Neuronal stem cell (in vitro differentiated cells): Measurements from ENCODE around the gene PDC.

ENCODE experiments used
- DNase-seq: peaks from one replicate; pipeline ENCODE4 v3.0.0-alpha.2; 2013; ENCODE audit warnings: low spot score
- H2AFZ ChIP-seq: one replicate; pipeline ENCODE4 v1.6.1; 2013; ENCODE audit warnings: mild to moderate bottlenecking, low read length, inconsistent platforms
- H2AK5ac ChIP-seq: 2 replicates; pipeline ENCODE4 v1.6.1; 2013; ENCODE audit warnings: low read depth, mild to moderate bottlenecking, inconsistent platforms, low read length, moderate library complexity, mixed read lengths
- H2BK120ac ChIP-seq: 2 replicates; pipeline ENCODE4 v1.6.1; 2013; ENCODE audit warnings: low read depth, mild to moderate bottlenecking, inconsistent platforms, low read length, moderate library complexity, mixed read lengths
- H2BK12ac ChIP-seq: one replicate; pipeline ENCODE4 v1.6.1; 2013; ENCODE audit warnings: low read length, inconsistent platforms
- H2BK15ac ChIP-seq: 2 replicates; pipeline ENCODE4 v1.6.1; 2013; ENCODE audit warnings: mild to moderate bottlenecking, low read length, inconsistent platforms, mixed read lengths
- H2BK5ac ChIP-seq: one replicate; pipeline ENCODE4 v1.6.1; 2013; ENCODE audit warnings: inconsistent platforms, mild to moderate bottlenecking, low read length, moderate library complexity
- H3K14ac ChIP-seq: one replicate; pipeline ENCODE4 v1.6.1; 2013; ENCODE audit warnings: low read length, inconsistent platforms
- H3K18ac ChIP-seq: 2 replicates; pipeline ENCODE4 v1.6.1; 2013; ENCODE audit warnings: low read length, inconsistent platforms
- H3K23ac ChIP-seq: 2 replicates; pipeline ENCODE4 v1.6.1; 2013; ENCODE audit warnings: low read depth, mild to moderate bottlenecking, mixed read lengths, low read length, inconsistent platforms; ENCODE audit not compliant: poor library complexity
- H3K27ac ChIP-seq: replicated peaks from 3 replicates; pipeline ENCODE4 v1.5.1; 2013; ENCODE audit warnings: low read length, inconsistent platforms
- H3K27me3 ChIP-seq, 3 experiments: 2 replicates each; pipeline ENCODE4 v1.6.1; 2013; ENCODE audit warnings: low read length in 3 of 3, mild to moderate bottlenecking in 2 of 3, inconsistent platforms in 1 of 3, low read depth in 1 of 3, mixed read lengths in 1 of 3, moderate library complexity in 1 of 3; ENCODE audit not compliant: control insufficient read depth in 3 of 3, insufficient read depth in 3 of 3
- H3K36me3 ChIP-seq, 2 donors: replicated peaks in 1 of 2; 2 replicates each; pipeline ENCODE4 v1.6.1; 2013; ENCODE audit warnings: low read length in 2 of 2; ENCODE audit not compliant: control insufficient read depth in 2 of 2, insufficient read depth in 2 of 2
- H3K4ac ChIP-seq: 2 replicates; pipeline ENCODE4 v1.6.1; 2013; ENCODE audit warnings: inconsistent platforms, mild to moderate bottlenecking, low read length, moderate library complexity
- H3K4me1 ChIP-seq, 2 donors: 1 replicate in 1 of 2; 2 replicates in 1 of 2; pipeline ENCODE4 v1.6.1; 2013; ENCODE audit warnings: low read length in 2 of 2, low read depth in 1 of 2; ENCODE audit not compliant: control insufficient read depth in 2 of 2, insufficient read depth in 1 of 2
- H3K4me2 ChIP-seq: one replicate; pipeline ENCODE4 v1.6.1; 2013; ENCODE audit warnings: mild to moderate bottlenecking, low read length, inconsistent platforms; ENCODE audit not compliant: insufficient read depth, poor library complexity, severe bottlenecking
- H3K4me3 ChIP-seq, 2 donors: 2 replicates each; pipeline ENCODE4 v1.5.1; 2013; ENCODE audit warnings: low read length in 2 of 2, mild to moderate bottlenecking in 2 of 2, inconsistent platforms in 1 of 2, moderate library complexity in 1 of 2
- H3K79me1 ChIP-seq: one replicate; pipeline ENCODE4 v1.6.1; 2013; ENCODE audit warnings: low read depth, mild to moderate bottlenecking, inconsistent platforms, low read length, moderate library complexity
- H3K9ac ChIP-seq: one replicate; pipeline ENCODE4 v1.6.1; 2013; ENCODE audit warnings: mild to moderate bottlenecking, low read depth, low read length, inconsistent platforms; ENCODE audit not compliant: poor library complexity
- H3K9me3 ChIP-seq, 2 donors: replicated peaks in 1 of 2; 2 replicates each; pipeline versions ENCODE3 to v1.6.1; 2013; ENCODE audit warnings: low read length in 2 of 2, mild to moderate bottlenecking in 2 of 2, inconsistent platforms in 1 of 2, low read depth in 1 of 2, mixed read lengths in 1 of 2, moderate library complexity in 1 of 2; ENCODE audit not compliant: control insufficient read depth in 2 of 2, insufficient read depth in 1 of 2
- H4K8ac ChIP-seq: one replicate; pipeline ENCODE4 v1.6.1; 2013; ENCODE audit warnings: low read depth, mild to moderate bottlenecking, inconsistent platforms, low read length, moderate library complexity
- H4K91ac ChIP-seq: one replicate; pipeline ENCODE4 v1.6.1; 2013; ENCODE audit warnings: low read length, low read depth, mild to moderate bottlenecking, inconsistent platforms; ENCODE audit not compliant: poor library complexity
- WGBS, 2 donors: extraction: QIAGEN DNeasy Blood & Tissue Kit; methylation state at CpG; one replicate each; pipeline ENCODE4 v1.1.7; 2013; ENCODE audit warnings: missing lambda C conversion rate in 2 of 2, mixed read lengths in 1 of 2; ENCODE audit not compliant: insufficient read length in 2 of 2, insufficient replicate concordance in 1 of 2; ENCODE audit errors: extremely low coverage in 2 of 2; 5-methylcytosine and 5-hydroxymethylcytosine counted together

PDC gene

GRCh38 chr1:186446152-186446551 lies 14.8 kb downstream of the PDC start:
- H2AFZ ChIP-seq, result no peak overlapping the region
- H3K23ac ChIP-seq, result no peak overlapping the region
- H4K91ac ChIP-seq, result no peak overlapping the region
- no peak overlapping the region for H3K4me2 ChIP-seq
- no peak overlapping the region for H3K9ac ChIP-seq
- no peaks in the 10 kb centered on the region for H3K36me3 ChIP-seq
- no peak overlapping the region for H3K4ac ChIP-seq
- H3K4me3 ChIP-seq, result no peak overlapping the region
- no peak for DNase-seq
- no CpG with 5 or more reads among the region's 4 CpGs for WGBS, 2 donors
- H3K18ac ChIP-seq, result no peak overlapping the region
- H2AK5ac ChIP-seq, result no peak overlapping the region
- H3K14ac ChIP-seq, result no peak overlapping the region
- no peak overlapping the region for H2BK5ac ChIP-seq
- no peak overlapping the region for H4K8ac ChIP-seq
- H2BK15ac ChIP-seq, result no peak overlapping the region
- no peak overlapping the region for H2BK120ac ChIP-seq
- H3K4me1 ChIP-seq, result no peaks in the 10 kb centered on the region
- H3K9me3 ChIP-seq, result no peaks in the 10 kb centered on the region
- no peaks in the 10 kb centered on the region for H3K27me3 ChIP-seq
- H3K79me1 ChIP-seq, result no peaks in the 10 kb centered on the region
- no peak overlapping the region for H3K27ac ChIP-seq
- no peak overlapping the region for H2BK12ac ChIP-seq

- Histone ChIP-seq H2AK5ac (no peak overlapping the region), H3K79me1 (no peaks in the 10 kb centered on the region), H3K9ac (no peak overlapping the region), H3K4me3 (no peak overlapping the region), H2BK12ac (no peak overlapping the region), H3K4me1 (no peaks in the 10 kb centered on the region), H3K27ac (no peak overlapping the region), H3K27me3 (no peaks in the 10 kb centered on the region), H2BK15ac (no peak overlapping the region), H2AFZ (no peak overlapping the region), H2BK5ac (no peak overlapping the region), H3K4me2 (no peak overlapping the region), H3K18ac (no peak overlapping the region), H3K14ac (no peak overlapping the region), H3K36me3 (no peaks in the 10 kb centered on the region), H2BK120ac (no peak overlapping the region), H4K8ac (no peak overlapping the region), H3K9me3 (no peaks in the 10 kb centered on the region), H3K4ac (no peak overlapping the region), H3K23ac (no peak overlapping the region), H4K91ac (no peak overlapping the region)
- no CpG with 5 or more reads among the region's 2 CpGs for WGBS, 2 donors
- DNase-seq, result no peak
These were observed 17.3 kb downstream of the PDC start for GRCh38 chr1:186443638-186444037.

- Histone ChIP-seq H3K4me3 (no peak overlapping the region), H3K9me3 (no peaks in the 10 kb centered on the region), H2AFZ (no peak overlapping the region), H3K27me3 (no peaks in the 10 kb centered on the region), H3K79me1 (no peaks in the 10 kb centered on the region), H3K36me3 (no peaks in the 10 kb centered on the region), H2BK5ac (no peak overlapping the region), H3K9ac (no peak overlapping the region), H3K4me2 (no peak overlapping the region), H3K27ac (no peak overlapping the region), H3K4me1 (no peaks in the 10 kb centered on the region), H3K23ac (no peak overlapping the region), H4K8ac (no peak overlapping the region), H3K4ac (no peak overlapping the region), H2BK12ac (no peak overlapping the region), H4K91ac (no peak overlapping the region), H3K14ac (no peak overlapping the region), H2BK120ac (no peak overlapping the region), H2BK15ac (no peak overlapping the region), H3K18ac (no peak overlapping the region), H2AK5ac (no peak overlapping the region)
- WGBS, 2 donors, result no CpG with 5 or more reads among the region's 1 CpG
- DNase-seq, result no peak
These were observed 18.1 kb downstream of the PDC start for GRCh38 chr1:186442651-186443375.

- Histone ChIP-seq H3K9ac (no peak overlapping the region), H4K8ac (no peak overlapping the region), H2BK12ac (no peak overlapping the region), H3K4me1 (no peaks in the 10 kb centered on the region), H3K9me3 (no peaks in the 10 kb centered on the region), H2BK5ac (no peak overlapping the region), H3K79me1 (no peaks in the 10 kb centered on the region), H4K91ac (no peak overlapping the region), H3K4me3 (no peak overlapping the region), H3K4ac (no peak overlapping the region), H3K23ac (no peak overlapping the region), H3K14ac (no peak overlapping the region), H3K27ac (no peak overlapping the region), H2AFZ (no peak overlapping the region), H3K36me3 (no peaks in the 10 kb centered on the region), H3K18ac (no peak overlapping the region), H3K27me3 (no peaks in the 10 kb centered on the region), H2AK5ac (no peak overlapping the region), H2BK15ac (no peak overlapping the region), H3K4me2 (no peak overlapping the region), H2BK120ac (no peak overlapping the region)
- WGBS, 2 donors, result no CpG with 5 or more reads among the region's 3 CpGs
- DNase-seq, result no peak
These were observed 20.3 kb downstream of the PDC start for GRCh38 chr1:186440584-186440983.
